GM19455 (cell line): Measurements from ENCODE around the gene KLHDC8A.
A peak's percentile ranks its signal among the peaks of the same experiment; 100 is the strongest.
"Not testable (repeated sequence)": the region's sequence is repeated elsewhere in the genome, so short reads cannot be mapped to it uniquely, and the experiment has no call there.

Experiments used
- ATAC-seq: cut with Tn5 transposase; IDR thresholded peaks from one replicate; pipeline ENCODE4 v1.9.1; 2021; ENCODE audit not compliant: unreplicated experiment

Gene KLHDC8A

DNA sequence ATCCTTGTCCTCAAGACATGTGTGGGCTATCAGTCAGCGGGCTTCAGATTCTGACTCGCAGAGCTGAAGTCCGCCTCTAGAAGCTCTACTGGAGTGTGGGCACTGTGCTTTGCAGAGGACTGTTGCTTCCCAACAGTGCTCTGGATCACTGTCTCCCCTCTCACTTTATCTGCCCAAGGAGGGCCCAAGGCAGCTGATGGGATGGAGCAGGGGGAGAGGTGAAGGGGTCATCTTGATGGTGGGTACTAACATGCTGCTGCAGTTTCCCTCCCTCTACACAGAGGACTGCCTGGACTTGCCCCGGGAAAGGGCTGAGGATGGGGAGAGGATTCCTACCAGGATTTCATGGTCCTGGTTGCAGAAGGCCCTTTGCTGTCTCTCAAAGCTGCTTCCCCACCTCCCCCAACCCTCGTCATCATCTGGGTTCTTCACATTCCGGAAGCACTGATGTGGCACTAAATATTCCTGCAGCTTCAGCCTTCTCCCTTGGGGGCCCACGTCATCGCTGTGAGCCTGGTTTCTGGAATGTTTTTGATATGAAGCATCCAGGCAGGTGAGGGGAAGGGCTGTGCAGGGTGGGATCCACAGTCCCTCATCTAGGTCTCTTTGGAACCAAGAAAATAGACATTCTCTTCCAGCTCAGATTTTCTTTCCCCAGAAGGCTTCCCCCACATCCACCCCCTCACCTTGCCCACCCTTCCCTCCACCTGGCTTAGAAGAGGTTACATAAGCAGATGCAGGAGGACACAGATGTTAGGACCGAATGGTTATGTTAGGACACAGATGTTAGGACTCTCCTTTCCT is 58.3 kb downstream of the KLHDC8A start:
- no peak for ATAC-seq

DNA sequence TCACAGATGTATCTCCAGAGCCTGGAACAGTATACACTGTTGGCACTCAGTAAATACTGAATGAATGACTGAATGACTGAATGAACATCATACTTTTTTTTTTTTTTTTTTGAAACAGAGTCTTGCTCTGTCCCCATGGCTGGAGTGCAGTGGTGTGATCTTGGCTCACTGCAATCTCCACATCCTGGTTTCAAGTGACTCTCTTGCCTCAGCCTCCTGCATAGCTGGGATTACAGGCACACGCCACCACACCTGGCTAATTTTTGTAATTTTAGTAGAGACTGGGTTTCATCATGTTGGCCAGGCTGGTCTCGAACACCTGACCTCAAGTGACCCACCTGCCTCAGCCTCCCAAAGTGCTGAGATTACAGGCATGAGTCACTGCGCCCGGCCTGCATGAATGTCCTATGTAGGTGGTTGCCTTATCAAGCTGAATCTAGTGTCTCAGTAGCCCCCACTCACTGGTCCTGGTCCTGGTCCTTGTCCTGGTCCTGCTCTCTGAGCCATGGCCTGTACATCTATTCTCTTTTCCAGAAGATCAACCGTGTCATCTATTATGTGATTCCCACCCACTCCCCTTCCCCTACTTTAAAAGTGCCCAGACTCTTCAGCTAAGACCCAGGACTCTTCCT is 59.1 kb downstream of the KLHDC8A start:
- ATAC-seq = not testable (repeated sequence)

DNA sequence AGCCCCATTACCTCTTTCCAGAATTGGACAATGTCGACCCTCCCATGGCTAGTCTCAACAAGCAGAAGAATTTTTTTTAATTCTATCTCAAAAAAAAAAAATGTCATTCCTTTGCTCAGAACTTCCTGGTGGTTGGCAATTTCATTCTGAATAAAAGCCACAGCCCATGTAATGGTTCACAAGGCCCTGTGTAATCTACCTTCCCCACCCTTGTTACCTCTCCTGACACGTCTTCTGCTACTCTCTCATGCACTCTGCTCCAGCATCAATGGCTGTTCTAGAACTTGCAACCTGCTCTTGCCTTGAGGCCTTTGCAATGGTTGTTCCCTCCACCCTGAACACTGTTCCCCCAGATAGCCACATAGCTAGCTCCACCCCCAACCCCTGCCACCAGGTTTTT is 60.6 kb downstream of the KLHDC8A start:
- ATAC-seq = no peak

DNA sequence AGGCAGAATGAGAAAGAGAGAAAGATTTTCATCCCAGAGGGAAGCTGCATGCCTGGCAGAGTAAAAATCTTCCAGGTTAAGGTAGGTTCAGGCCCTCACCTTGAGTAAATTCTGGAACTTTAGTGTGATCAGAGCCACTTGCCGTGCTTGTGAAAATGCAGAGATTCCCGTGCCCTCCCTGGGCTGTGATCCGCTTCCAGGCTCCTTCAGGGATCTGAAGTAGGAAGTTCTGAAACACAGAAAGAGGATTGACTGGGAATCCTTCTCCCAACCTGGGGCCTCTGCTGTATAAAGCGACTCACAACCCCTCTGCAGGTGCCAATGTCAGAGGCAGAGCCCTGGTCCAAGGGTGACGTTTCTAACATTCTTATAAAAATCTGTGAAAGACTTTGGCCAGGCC is 61.8 kb downstream of the KLHDC8A start:
- ATAC-seq = no peak

DNA sequence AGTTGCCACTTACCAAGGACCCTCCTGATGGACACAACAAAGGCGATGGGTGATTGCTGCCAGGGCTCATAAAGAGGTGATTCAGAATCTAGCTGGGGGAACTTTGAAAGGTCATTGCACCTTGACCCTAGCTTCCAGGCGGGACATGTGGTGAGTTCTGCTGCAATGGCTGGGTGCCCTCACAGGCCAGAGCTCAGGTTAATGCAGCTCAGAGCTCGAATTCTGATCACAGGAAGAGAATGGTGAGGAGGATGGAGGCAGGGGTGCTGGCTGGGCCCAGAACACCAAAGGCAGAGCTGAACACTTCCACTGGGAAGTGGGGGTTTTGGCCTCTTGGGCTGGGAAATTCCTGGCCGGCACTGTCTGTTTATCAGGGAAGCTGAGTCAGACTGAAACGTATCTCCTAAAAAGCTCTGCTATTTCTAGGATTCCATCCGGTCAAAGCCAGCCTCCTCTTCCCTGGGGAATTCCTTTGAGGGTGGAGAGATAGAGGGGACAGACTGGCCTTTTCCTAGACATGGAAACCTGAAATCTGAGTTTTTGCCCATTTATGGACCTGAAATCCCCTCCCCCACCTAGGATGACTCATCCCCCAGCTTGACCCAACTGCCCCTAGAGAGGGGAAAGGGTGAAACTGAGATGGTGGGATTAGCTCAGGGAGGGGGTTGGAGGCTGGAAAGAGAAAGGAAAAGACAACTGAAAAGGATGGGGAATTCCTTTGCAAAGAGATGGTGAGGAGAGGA is 62.4 kb downstream of the KLHDC8A start:
- no peak for ATAC-seq

DNA sequence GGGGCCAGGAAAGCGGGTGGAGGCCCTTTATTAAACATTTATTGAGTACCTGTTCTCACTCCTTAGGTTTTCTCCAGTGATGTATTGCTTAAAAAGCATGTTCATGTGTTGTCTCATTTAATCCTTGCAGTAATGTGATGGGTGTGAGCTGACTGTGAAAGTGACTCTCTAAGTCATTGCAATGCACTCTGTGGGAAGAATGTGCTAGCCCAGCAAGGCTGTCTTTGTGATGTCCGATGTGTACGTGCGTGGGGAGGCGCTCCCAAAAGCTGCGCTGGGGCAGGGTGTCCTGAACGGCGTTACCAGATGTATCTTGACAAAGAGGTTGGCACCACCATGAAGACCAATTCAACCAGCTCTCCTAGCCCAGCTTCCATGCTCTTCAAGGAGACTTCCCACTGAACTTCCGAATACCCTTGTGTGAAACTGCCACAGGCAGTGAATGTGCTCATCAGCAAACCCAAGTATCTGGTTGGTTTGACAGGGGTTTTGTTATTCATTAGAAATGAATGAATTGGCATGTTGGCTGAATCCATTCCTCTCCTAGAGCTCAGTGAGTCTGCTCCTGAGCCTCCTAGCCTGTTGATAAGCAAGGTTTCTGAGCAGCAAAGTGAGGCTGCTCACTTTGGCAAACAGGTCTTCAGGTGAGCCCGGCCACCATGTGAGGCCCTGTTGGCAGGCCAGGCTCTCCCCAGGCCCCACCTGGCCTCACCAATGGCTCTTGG is 63.2 kb downstream of the KLHDC8A start:
- ATAC-seq = no peak

DNA sequence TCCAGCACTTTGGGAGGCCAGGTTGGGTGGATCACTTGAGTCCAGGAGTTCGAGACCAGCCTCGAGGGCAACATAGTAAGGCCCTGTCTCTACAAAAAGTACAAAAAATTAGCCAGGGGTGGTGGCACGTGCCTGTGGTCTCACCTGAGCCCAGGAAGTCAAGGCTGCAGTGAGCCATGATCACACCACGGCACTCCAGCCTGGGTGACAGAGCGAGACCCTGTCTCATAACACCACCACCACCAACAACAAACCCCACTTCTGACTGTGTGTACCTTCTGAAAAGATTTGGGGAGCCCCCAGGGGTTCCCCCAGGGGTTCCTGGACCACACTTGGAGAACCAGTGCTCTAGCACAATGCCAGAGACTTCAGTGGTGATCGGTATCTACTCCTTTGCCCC is 65.1 kb downstream of the KLHDC8A start:
- no peak for ATAC-seq

DNA sequence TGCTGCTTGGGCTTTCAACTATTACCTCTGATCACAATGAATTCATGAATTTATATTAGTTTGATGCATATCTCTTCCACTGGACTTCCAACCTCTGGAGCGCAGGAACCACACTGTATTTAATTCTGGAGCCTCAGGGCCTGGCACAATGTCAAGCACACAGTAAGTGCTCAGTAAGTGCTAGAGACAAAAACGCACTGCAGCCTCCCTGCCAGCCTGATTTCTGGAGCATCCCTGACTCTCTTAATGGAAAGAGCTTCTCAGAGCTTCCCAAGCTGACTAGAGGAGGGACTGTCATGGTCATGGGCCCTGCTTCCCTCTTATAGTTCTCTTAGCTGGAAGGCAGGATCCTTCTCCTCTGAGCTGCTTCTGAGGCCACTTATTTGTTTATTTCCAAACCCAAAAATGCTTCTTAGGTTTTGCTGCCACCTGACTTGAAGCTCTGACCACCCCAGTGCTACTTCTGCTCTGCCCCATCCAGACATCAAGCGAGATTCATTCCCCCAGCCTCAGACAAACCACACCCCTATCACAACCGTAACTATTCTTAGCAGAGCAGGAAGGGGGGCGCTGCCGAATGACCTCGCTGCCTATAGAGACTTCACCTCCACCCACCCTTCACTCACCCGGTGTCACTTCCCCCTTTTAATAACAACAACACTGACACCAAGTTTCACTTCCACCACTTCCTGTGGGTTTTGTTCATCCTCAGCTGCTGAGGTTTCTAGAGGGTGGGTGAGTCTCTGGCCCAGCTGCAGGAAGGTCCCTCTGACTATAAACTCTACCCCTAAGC is 68.8 kb downstream of the KLHDC8A start:
- peak; percentile 77 for ATAC-seq

DNA sequence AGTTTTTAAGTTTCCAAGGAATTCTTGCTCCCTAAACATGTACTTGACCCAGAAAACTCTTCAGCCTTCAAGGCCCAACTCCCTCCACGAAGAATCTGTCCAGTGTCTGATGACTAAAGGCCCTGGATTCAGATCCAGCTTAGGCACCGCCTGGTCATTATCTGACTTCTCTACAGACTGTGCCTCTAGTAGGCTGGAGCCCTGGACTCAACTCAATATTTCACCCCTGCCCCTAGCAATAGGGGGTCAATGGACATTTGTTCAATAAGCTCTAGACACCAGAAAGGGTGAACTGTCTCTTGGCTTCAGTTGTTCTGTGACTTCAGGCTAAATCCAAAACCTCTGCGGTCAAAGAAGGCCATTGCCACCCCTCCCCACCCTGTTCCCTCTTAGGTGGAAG is 69.6 kb downstream of the KLHDC8A start:
- ATAC-seq = no peak

DNA sequence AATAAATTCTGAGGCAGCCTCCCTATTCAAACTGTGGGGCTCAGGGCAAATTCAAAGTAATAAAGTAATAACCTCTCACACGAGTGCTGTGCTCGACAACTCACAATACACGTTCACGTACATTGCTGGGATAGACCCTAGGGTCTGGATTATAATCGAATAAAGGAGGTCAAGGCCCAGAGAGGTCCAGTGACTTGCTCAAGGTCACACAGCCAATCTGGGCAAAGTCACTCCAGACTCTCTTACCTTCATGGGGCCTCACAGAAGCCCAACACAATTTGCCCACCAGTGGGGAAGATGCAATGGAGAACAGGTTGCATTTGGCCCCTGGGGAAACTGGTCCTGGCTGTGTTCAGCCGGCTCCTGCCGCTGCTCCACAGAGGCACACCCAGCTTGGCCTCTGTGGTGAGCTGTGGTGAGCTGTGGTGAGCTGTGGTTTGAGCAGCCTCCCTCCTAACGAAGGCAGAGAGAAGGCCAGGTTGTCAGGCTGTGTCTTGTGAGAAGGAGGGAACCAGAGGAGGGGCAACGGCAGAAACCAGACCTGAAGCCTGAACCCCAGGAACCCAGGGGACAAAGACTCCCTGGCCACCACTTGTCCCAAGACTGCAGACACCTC is 70.3 kb downstream of the KLHDC8A start:
- peak; percentile 38 for ATAC-seq
